Measurements from ENCODE around the gene LLPH.

DNA sequence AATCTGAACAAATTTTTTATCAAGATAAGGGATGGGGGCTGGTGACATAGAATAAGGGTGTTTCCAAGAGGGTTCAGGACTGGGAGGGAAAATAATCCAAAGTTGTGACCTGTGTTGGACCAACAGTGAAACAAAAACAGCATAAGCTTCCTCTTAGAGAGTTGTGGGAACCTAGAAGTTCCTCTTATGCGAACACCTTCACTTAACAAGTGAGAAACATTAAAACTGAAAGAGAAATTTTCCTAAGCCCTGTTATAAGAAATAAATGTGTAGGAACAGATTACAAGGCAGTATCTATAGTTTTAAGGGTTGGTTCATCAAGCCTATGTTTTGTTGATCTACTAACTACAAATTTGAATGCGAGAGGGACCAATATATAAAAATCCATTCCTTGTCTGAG lies 58.4 kb downstream of the LLPH start:
- TF ChIP-seq ZNF565 (CRISPR knock-in tag; conservative IDR thresholded peaks at IDR 0.05; ENCODE audit: low read depth) (no peak), RARB (CRISPR knock-in tag; IDR thresholded peaks at IDR 0.05) (no peak), SNAI2 (CRISPR knock-in tag; IDR thresholded peaks at IDR 0.05) (no peak), ZNF8 (CRISPR knock-in tag; IDR thresholded peaks at IDR 0.05) (no peak)
- TF ChIP-seq, protein P1, sequence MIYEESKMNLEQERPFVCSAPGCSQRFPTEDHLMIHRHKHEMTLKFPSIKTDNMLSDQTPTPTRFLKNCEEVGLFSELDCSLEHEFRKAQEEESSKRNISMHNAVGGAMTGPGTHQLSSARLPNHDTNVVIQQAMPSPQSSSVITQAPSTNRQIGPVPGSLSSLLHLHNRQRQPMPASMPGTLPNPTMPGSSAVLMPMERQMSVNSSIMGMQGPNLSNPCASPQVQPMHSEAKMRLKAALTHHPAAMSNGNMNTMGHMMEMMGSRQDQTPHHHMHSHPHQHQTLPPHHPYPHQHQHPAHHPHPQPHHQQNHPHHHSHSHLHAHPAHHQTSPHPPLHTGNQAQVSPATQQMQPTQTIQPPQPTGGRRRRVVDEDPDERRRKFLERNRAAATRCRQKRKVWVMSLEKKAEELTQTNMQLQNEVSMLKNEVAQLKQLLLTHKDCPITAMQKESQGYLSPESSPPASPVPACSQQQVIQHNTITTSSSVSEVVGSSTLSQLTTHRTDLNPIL (CRISPR knock-in tag; IDR thresholded peaks at IDR 0.05; ENCODE audit: low read depth) = no peak

All from SK-N-SH treated with all-trans-retinoic acid at 6 μM for 48 hours (cell line).